Activated naive CD4-positive, alpha-beta T cell treated with anti-CD3 and anti-CD28 coated beads for 36 hours (primary cell): ENCODE measurements around the gene ISLR. TPM values are rescaled to one million over a fixed set of nuclear protein-coding genes. Genes with fewer than 3 reads are reported as not detected.

Source experiments
- CTCF ChIA-PET: fragments of 350-600 bp; sonication (Branson Sonifier 250); formaldehyde crosslinking; loops from one replicate; lab custom pipeline; 2021; ENCODE audit warnings: antibody characterized with exemption; lab: Charles Lee
- DNase-seq: peaks from one replicate; pipeline ENCODE4 v3.0.0-alpha.2; 2020
- H3K27ac Mint-ChIP-seq: one replicate; pipeline ENCODE4 v1.8.0; 2021; ENCODE audit warnings: mild to moderate bottlenecking, mixed read lengths
- H3K27me3 Mint-ChIP-seq: one replicate; pipeline ENCODE4 v1.8.0; 2021; ENCODE audit warnings: low read depth, mixed read lengths
- H3K36me3 Mint-ChIP-seq: one replicate; pipeline ENCODE4 v1.8.0; 2021; ENCODE audit warnings: low read depth, mixed read lengths
- H3K4me1 Mint-ChIP-seq: one replicate; pipeline ENCODE4 v1.8.0; 2021; ENCODE audit warnings: low read depth, mixed read lengths
- H3K4me3 Mint-ChIP-seq: one replicate; pipeline ENCODE4 v1.8.0; 2021; ENCODE audit warnings: mild to moderate bottlenecking, moderate library complexity, mixed read lengths
- H3K9me3 Mint-ChIP-seq: one replicate; pipeline ENCODE4 v1.8.0; 2021; ENCODE audit warnings: mixed read lengths
- intact Hi-C: fragments of 100-400 bp; cut with micrococcal nuclease; formaldehyde crosslinking; loops from one replicate; pipeline ENCODE4 v1.15.1; 2023
- total RNA-seq, 2 experiments: library from RNA; stranded (reverse); gene quantifications; one replicate each; pipeline ENCODE4 v1.2.3, GENCODE V29; 2021

The ISLR gene, protein sequence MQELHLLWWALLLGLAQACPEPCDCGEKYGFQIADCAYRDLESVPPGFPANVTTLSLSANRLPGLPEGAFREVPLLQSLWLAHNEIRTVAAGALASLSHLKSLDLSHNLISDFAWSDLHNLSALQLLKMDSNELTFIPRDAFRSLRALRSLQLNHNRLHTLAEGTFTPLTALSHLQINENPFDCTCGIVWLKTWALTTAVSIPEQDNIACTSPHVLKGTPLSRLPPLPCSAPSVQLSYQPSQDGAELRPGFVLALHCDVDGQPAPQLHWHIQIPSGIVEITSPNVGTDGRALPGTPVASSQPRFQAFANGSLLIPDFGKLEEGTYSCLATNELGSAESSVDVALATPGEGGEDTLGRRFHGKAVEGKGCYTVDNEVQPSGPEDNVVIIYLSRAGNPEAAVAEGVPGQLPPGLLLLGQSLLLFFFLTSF
- not detected for total RNA-seq

DNA sequence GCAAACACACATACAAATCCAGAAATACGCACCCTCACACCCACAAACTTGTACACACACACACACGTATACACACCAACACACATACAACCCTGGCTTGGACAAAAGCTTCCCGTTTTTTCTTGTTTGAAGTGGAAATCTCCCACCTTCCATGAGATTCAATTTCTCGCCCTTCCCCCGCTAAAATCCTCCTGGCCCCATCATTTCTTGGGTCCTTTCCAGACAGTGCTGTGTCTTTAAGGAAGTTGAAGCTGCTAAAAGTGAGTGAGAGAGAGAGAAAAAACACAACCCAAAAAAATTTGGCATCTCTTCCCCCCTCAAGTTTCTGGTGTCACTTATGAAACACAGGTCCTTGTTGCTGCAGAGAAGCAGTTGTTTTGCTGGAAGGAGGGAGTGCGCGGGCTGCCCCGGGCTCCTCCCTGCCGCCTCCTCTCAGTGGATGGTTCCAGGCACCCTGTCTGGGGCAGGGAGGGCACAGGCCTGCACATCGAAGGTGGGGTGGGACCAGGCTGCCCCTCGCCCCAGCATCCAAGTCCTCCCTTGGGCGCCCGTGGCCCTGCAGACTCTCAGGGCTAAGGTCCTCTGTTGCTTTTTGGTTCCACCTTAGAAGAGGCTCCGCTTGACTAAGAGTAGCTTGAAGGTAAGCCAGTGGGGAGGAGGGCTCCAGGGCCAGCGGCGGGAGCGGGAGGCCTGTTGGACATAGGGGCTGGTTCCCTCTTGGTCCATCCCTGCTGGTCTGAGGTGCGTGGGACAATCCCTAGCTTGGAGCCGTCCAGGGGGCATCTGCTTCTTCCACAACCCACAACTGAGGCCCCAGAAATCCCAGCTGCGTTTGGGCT, at the start of gene ISLR:
Gene ISLR (plus strand): TSS at position 331 of the 839 bp plus-strand sequence. CDS start 1,149 bp downstream, outside the sequence.
- CTCF ChIA-PET, result no interaction called here
- Mint-ChIP-seq H3K9me3 (no peaks in the 10 kb centered on the region), H3K36me3 (no peaks in the 10 kb centered on the region), H3K4me3 (no peak within 1 kb of the TSS), H3K27ac (no peak within 1 kb of the TSS), H3K4me1 (no peaks in the 10 kb centered on the region), H3K27me3 (no peaks in the 10 kb centered on the region)
- intact Hi-C loops, result no loop called here
- no peak for DNase-seq

DNA sequence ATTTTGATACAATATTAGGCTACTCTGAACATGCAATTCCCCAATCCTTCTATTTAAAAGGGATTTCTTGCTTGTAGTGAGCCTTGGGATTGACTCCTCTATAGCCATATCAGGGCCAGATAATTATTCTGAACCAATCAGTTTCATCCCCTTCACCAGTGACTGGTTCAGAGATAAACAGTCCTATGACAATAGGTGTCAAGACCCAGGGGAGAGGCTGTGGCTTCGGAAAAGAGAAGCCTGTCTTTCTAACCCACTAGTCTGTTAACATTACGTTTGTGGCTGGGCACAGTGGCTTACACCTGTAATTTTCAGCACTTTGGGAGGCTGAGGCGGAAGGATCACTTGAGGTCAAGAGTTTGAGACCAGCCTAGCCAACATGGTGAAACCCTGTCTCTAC, 49.3 kb upstream of the ISLR start:
- H3K36me3 Mint-ChIP-seq, result no peaks in the 10 kb centered on the region
- DNase-seq, result no peak
- H3K9me3 Mint-ChIP-seq, result no peaks in the 10 kb centered on the region
- H3K27ac Mint-ChIP-seq, result no peak overlapping the region
- CTCF ChIA-PET, result interaction anchor here (0.6 to 1.2 kb wide), 2 partner anchors 151 to 153 kb away, joined by 4 to 5 read pairs; no protein-coding TSS in a partner anchor
- intact Hi-C loops, result loop anchor here (10.0 kb wide), 1 partner anchor 149 kb away; no protein-coding TSS in a partner anchor
- no peak overlapping the region for H3K4me3 Mint-ChIP-seq
- peaks cover 31% of the 10 kb centered on the region for H3K27me3 Mint-ChIP-seq
- H3K4me1 Mint-ChIP-seq, result peaks cover 10% of the 10 kb centered on the region

DNA sequence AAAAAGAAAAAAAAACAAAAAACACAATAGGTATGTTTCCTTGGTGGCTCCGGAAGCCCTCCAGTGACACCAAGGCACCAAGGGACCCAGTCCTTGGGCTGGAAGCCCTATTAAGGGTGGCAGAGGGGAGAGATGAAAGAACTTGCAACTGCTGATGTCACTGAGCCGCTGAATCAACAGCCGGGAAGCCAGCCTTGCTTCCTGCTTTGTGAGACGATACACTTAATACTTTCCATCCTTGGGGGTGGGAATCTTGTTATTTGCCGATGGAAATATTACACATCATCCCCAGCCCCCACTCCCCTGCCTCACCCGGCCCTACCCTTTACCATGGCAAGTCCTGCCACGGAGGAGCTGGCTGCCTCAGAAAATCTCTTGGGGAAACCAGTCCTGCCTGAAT, 48.8 kb upstream of the ISLR start:
- peaks cover 36% of the 10 kb centered on the region for H3K27me3 Mint-ChIP-seq
- no peak for DNase-seq
- H3K27ac Mint-ChIP-seq, result no peak overlapping the region
- no peak overlapping the region for H3K4me3 Mint-ChIP-seq
- intact Hi-C loops, result loop anchor here (10.0 kb wide), 1 partner anchor 150 kb away; no protein-coding TSS in a partner anchor
- CTCF ChIA-PET, result interaction anchor here (0.8 to 1.0 kb wide), 2 partner anchors 183 to 184 kb away, joined by 3 read pairs; no protein-coding TSS in a partner anchor
- peaks cover 15% of the 10 kb centered on the region for H3K4me1 Mint-ChIP-seq
- H3K9me3 Mint-ChIP-seq, result no peaks in the 10 kb centered on the region
- H3K36me3 Mint-ChIP-seq, result no peaks in the 10 kb centered on the region

DNA sequence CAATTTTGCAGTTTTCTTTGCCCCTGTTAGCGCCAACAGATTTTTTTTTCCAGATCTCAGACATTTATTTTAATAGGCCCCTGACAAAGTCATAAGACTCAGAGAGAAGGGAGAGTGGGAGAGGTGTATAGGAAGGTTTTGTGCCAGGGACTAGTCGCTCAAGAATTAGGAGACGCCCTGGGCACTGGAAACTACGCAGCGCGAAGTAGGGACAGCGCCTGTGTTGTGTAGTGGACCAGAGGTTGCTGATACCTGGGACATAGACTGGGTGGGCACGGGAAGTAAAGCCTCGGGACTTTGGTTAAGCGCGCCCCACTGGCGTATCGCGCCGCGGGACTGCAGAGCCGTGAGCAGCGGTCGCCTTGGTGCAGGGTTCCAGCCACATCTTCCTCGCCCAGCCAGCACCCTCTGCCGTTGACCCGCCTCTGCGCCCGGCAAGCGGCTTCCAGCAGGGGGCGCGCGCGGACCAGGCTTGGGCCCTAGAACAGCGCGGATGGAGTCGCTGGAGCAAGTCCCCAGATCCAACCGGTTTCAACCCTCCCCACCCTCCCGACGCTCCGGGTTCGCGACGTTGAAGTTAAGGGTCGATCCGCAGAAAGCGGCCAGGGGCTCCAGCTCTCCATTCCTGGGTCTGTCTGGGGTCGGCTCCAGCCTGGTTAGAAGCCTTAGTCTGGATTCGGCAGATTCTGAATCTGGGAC, 46.1 kb upstream of the ISLR start:
- CTCF ChIA-PET, result interaction anchor here (0.9 to 2.2 kb wide), 5 partner anchors 11 to 195 kb away, joined by 3 to 12 read pairs (median 6); no protein-coding TSS in a partner anchor
- Mint-ChIP-seq H3K27me3 (peaks cover 57% of the 10 kb centered on the region), H3K27ac (no peak overlapping the region), H3K36me3 (no peaks in the 10 kb centered on the region), H3K4me1 (peaks cover 26% of the 10 kb centered on the region), H3K4me3 (peak overlapping the region; percentile 15), H3K9me3 (no peaks in the 10 kb centered on the region)
- DNase-seq, result peak; percentile 90
- intact Hi-C loops, result loop anchor here (1.0 to 10.0 kb wide), 3 partner anchors 153 to 195 kb away; no protein-coding TSS in a partner anchor

DNA sequence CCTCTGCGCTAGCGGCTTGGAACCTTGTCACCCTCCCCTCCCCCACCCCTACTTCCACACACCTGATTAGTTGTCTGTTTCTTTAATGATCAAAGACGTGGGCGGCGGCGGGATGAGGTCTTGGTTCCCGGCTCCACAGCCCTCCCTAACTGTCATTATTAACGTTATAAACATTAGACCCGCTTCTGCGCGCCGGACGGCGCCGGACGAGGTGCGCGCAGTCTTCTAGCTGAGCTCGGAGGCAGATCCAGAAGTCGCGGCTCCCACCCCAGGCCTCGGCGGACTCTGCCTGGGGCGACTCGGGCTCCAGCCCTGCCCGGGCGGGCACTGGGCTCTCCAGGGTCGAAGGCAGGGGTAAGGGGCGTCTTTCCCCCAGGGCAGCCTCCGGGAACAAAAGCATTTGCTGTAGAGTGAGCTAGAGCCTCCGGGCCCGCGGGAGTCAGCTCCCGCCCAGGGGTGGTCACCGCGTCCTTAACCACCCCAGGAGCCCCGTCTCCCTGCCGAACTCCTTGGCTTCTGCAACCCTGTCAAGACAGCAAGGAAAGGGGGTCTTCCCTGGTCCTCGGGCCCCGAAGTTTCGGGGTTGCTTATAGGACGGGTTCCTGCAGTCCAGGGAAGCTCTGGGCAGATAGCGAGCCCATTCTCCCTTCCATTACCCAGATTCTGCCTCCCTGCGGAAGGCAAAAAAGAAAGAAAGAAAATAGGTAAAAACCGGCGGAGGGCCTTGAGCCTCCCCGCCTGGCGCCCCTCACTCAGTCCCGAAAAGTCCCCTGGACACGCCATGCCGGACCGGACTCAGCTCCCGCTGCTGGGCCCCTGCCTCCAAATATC, 45.3 kb upstream of the ISLR start:
- Mint-ChIP-seq H3K4me3 (peak overlapping the region; percentile 15), H3K4me1 (peaks cover 28% of the 10 kb centered on the region), H3K27ac (no peak overlapping the region), H3K9me3 (no peaks in the 10 kb centered on the region), H3K27me3 (peaks cover 61% of the 10 kb centered on the region), H3K36me3 (no peaks in the 10 kb centered on the region)
- CTCF ChIA-PET, result interaction anchor here (0.7 to 2.2 kb wide), 10 partner anchors 11 to 194 kb away, joined by 3 to 12 read pairs (median 4); no protein-coding TSS in a partner anchor
- intact Hi-C loops, result loop anchor here (1.0 to 10.0 kb wide), 3 partner anchors 153 to 194 kb away; no protein-coding TSS in a partner anchor
- no peak for DNase-seq

DNA sequence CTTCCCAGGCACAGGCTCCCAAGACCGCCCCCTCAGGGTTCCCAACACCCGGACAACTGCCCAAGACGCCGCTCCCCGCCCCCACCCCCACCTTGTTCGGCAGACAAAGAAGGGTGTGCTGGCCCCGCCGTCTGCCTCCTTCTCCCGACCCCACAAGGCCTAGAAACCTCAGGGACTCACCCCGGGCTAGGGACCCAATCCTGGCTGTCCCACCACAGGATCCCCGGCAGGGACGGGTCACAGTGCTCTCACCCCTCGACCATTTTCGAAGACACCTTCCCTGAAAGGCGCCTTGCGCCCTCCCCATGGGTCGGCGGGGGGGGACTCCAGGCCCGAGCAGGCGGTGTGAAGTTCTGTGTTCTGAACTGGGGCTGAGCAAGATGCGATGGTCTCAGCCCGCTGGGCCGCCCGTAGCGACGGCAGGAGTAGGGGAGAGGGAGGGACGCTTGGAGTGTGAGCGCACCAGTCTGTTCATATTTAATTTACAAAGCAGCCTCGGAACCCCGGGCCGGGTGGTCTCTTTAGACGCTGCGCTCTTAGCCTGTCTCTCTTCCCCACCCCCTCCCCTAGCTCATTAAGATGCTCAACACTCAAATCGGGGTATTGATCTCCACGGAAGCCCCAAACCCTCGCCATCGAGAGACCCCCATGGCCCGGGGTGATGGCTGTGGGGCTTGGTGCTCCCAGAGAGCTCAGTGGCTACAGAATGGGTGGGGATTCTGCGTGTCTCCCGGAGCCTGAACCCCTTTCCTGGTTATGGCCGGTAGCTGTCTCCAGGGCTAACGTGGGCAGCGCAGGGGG, 44.5 kb upstream of the ISLR start:
- Mint-ChIP-seq H3K9me3 (no peaks in the 10 kb centered on the region), H3K4me1 (peaks cover 28% of the 10 kb centered on the region), H3K27ac (no peak overlapping the region), H3K27me3 (peaks cover 68% of the 10 kb centered on the region), H3K4me3 (no peak overlapping the region), H3K36me3 (no peaks in the 10 kb centered on the region)
- no peak for DNase-seq
- intact Hi-C loops, result loop anchor here (10.0 kb wide), 1 partner anchor 154 kb away; no protein-coding TSS in a partner anchor
- CTCF ChIA-PET, result interaction anchor here (0.6 to 2.2 kb wide), 10 partner anchors 10 to 201 kb away, joined by 3 to 12 read pairs (median 4); no protein-coding TSS in a partner anchor

DNA sequence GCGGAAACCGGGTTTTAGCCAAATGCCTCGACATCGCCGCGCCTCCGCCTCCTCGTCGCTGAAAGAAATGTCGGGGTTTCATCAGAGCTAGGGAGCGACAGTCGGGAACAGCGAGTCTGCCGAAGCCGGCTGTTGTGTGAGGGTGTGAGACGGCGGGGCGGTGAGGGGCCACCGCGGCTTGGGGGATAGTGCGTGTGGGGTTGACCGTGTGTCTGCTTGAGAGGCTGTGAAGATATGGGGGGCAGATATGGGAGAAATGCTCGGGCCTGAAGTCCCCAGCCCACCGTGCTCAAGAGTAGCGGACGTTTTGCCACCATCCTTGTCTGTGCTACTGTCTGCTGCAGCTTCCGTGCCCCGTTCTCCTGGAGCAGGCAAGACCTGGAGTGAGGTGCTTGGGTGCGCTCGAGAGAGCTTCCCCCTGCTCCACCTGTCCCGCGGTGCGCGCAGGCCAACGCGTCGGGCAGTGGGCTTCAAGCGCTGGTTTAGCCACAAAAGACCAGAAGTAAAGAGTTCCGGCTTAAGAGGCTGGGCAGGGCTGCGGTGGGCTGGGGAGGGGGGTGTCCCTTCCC, 43.8 kb upstream of the ISLR start:
- no peak for DNase-seq
- Mint-ChIP-seq H3K27ac (no peak overlapping the region), H3K4me3 (no peak overlapping the region), H3K9me3 (no peaks in the 10 kb centered on the region), H3K36me3 (no peaks in the 10 kb centered on the region), H3K4me1 (peaks cover 31% of the 10 kb centered on the region), H3K27me3 (peaks cover 73% of the 10 kb centered on the region)
- CTCF ChIA-PET, result interaction anchor here (0.6 to 2.2 kb wide), 4 partner anchors 10 to 202 kb away, joined by 3 to 12 read pairs (median 4); no protein-coding TSS in a partner anchor
- intact Hi-C loops, result loop anchor here (5.0 to 10.0 kb wide), 2 partner anchors 155 to 177 kb away; no protein-coding TSS in a partner anchor

DNA sequence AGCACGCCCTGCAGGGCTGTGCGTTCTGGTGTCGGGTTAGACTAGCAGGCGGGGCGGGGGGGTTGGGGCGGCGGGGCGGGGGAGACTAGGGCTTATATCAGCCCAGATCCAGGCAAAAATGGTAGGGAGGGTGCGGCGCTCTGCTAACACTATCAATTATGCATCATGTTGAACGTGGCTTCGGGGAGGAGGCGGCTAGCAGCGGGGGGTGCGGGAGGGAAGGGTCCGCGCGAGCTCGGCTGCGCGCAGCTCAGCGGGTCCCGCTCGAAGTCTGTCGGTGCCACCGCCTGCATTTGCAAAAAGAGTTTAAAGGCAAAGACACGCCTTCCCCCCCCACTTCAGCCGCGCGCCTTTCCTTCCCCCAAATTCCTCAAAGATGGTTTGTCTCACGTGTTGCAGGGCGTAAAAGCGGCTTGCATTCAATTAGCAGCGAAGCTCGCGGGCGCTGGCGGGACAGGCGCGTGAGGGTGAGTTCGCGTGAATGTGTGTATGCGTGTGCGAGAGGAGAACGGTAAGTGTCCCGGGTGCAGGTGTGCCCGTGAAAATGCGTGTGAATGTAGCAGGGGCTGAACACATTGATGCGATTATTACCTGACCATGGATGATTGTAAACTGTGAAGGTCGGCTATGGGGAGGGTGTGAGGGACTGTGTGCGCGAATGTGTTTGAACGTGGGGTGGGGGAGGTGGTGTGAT, 43.2 kb upstream of the ISLR start, which contains the start of gene ISLR2:
Gene ISLR2 (plus strand): TSS at position 432 of the 694 bp plus-strand sequence. CDS start 2,169 bp downstream, outside the sequence.
- H3K27ac Mint-ChIP-seq, result no peak within 1 kb of the TSS
- H3K36me3 Mint-ChIP-seq, result no peaks in the 10 kb centered on the region
- no peak for DNase-seq
- CTCF ChIA-PET, result interaction anchor here (1.6 kb wide), 1 partner anchor 192 kb away, joined by 6 read pairs; no protein-coding TSS in a partner anchor
- no peaks in the 10 kb centered on the region for H3K9me3 Mint-ChIP-seq
- H3K27me3 Mint-ChIP-seq, result peaks cover 77% of the 10 kb centered on the region
- H3K4me3 Mint-ChIP-seq, result no peak within 1 kb of the TSS
- intact Hi-C loops, result loop anchor here (5.0 kb wide), 1 partner anchor 178 kb away; no protein-coding TSS in a partner anchor
- peaks cover 37% of the 10 kb centered on the region for H3K4me1 Mint-ChIP-seq

DNA sequence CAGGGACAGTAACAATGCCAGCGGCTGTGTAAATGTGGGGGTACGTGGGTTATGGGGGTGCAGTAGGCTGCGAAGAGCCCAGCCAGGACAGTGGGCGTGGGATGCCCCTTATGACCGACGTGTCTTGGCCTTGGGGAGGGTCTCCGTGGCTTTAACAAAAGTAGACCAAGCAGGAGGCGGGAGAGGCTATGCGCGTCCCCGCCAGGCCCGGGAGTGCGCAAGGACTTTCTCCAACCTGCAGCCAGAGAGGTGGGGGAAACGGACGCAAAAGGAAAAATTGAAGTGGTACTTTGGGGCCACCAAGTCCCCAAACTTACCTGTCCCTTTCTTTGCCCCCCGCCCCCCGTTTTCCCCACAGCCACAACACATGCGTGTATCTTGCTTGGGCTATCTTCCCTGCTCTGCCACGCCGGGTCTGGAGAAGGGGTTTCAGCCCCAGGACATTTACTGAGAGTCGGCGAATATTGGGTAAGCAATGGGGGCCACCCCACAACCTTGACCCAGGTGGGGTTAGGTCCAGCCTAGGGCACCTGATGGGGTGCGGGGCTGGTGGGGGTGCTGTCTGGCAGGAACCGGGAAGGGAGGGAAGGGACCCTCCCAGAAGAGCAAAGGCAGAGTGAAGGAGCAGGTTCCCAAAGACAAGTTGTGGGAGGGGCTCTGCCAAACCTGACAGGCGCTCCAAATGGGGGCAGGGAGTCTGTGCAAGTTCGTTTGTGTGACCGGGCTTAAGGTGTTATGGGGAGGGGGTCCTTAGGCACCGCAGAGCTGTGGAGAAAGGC, 42.5 kb upstream of the ISLR start:
- no peak overlapping the region for H3K4me3 Mint-ChIP-seq
- CTCF ChIA-PET, result interaction anchor here (1.6 kb wide), 1 partner anchor 191 kb away, joined by 6 read pairs; no protein-coding TSS in a partner anchor
- no peaks in the 10 kb centered on the region for H3K36me3 Mint-ChIP-seq
- H3K4me1 Mint-ChIP-seq, result peaks cover 39% of the 10 kb centered on the region
- H3K27ac Mint-ChIP-seq, result no peak overlapping the region
- H3K27me3 Mint-ChIP-seq, result peaks cover 83% of the 10 kb centered on the region
- intact Hi-C loops, result loop anchor here (5.0 kb wide), 1 partner anchor 179 kb away; no protein-coding TSS in a partner anchor
- H3K9me3 Mint-ChIP-seq, result no peaks in the 10 kb centered on the region
- no peak for DNase-seq
